WERI-Rb-1 (cell line): Measurements from ENCODE around the gene CSF1R.

Experiments used
- DNase-seq: peaks from one replicate; pipeline ENCODE4 v3.0.0-alpha.2; 2020
- H3K27ac ChIP-seq: fragments of 250-450 bp; sonication (Bioruptor Pico); 2 replicates; pipeline ENCODE4 v1.5.1; 2020; ENCODE audit warnings: mild to moderate bottlenecking, moderate library complexity
- H3K27me3 ChIP-seq: fragments of 250-450 bp; sonication (Bioruptor Pico); 2 replicates; pipeline ENCODE4 v1.5.1; 2021; ENCODE audit warnings: mild to moderate bottlenecking, low read depth, moderate library complexity; ENCODE audit not compliant: insufficient read depth, severe bottlenecking
- H3K36me3 ChIP-seq: fragments of 250-450 bp; sonication (Bioruptor Pico); 2 replicates; pipeline ENCODE4 v1.5.1; 2020; ENCODE audit warnings: mild to moderate bottlenecking, moderate library complexity
- H3K4me3 ChIP-seq: 2 replicates; pipeline ENCODE4 v1.5.1; 2011; ENCODE audit warnings: low read depth, mild to moderate bottlenecking, control low read depth, low read length
- H3K9me3 ChIP-seq: fragments of 250-450 bp; sonication (Bioruptor Pico); 2 replicates; pipeline ENCODE4 v1.5.1; 2021; ENCODE audit warnings: mild to moderate bottlenecking, moderate library complexity; ENCODE audit not compliant: severe bottlenecking
- TF ChIP-seq, protein P1 (sequence below): IDR thresholded peaks from 2 replicates; pipeline ENCODE4 v1.5.1; 2011; ENCODE audit warnings: low read depth, mild to moderate bottlenecking, control low read depth, inconsistent platforms, low read length

The CSF1R gene

DNA sequence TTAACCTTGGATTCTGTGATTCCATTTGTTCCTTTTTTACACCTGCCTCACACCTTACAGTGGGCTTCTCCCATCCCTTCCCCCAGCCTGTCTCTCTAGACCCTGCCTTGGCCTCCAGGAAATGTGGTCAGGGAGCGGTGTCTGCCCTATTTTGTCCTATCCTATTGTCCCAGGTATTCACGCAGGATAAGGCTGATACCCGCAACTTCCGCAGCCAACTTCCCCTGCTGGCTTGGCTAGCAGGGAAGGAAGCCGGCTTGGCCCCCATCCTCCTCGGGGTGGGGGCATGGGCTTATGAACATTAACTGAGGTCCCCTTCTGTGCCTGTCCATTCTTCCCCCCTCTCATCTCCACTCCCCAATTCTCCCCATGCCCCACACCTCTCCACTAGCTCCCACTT lies 3.5 kb downstream of the CSF1R start:
- Histone ChIP-seq H3K4me3 (no peak overlapping the region), H3K27ac (no peak overlapping the region), H3K27me3 (no peaks in the 10 kb centered on the region), H3K9me3 (no peaks in the 10 kb centered on the region), H3K36me3 (no peaks in the 10 kb centered on the region)
- TF ChIP-seq, protein P1, sequence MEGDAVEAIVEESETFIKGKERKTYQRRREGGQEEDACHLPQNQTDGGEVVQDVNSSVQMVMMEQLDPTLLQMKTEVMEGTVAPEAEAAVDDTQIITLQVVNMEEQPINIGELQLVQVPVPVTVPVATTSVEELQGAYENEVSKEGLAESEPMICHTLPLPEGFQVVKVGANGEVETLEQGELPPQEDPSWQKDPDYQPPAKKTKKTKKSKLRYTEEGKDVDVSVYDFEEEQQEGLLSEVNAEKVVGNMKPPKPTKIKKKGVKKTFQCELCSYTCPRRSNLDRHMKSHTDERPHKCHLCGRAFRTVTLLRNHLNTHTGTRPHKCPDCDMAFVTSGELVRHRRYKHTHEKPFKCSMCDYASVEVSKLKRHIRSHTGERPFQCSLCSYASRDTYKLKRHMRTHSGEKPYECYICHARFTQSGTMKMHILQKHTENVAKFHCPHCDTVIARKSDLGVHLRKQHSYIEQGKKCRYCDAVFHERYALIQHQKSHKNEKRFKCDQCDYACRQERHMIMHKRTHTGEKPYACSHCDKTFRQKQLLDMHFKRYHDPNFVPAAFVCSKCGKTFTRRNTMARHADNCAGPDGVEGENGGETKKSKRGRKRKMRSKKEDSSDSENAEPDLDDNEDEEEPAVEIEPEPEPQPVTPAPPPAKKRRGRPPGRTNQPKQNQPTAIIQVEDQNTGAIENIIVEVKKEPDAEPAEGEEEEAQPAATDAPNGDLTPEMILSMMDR: no peak
- no peak for DNase-seq

DNA sequence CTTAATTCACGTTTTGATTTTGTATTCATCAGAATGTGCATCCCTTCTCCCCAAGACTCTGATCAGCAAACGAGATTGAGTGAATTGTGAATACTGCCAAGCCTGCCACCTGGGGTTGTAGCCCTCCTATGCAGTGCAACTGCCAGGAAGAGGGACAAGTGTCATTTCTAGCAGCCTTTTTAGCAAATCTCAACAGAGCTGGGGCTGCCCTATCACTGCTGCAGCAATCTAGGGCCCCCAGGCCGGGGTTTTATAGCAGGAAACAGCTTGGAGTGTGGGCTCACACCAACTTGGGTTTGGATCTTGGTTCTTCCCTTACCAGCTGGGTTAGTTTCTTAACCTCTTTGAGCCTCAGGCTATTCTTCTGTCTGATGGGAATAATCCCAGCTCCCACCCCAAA lies 4.0 kb downstream of the CSF1R start:
- no peak overlapping the region for H3K27ac ChIP-seq
- TF ChIP-seq, protein P1: no peak
- H3K27me3 ChIP-seq: no peaks in the 10 kb centered on the region
- H3K9me3 ChIP-seq: no peaks in the 10 kb centered on the region
- no peak for DNase-seq
- no peaks in the 10 kb centered on the region for H3K36me3 ChIP-seq
- no peak overlapping the region for H3K4me3 ChIP-seq

DNA sequence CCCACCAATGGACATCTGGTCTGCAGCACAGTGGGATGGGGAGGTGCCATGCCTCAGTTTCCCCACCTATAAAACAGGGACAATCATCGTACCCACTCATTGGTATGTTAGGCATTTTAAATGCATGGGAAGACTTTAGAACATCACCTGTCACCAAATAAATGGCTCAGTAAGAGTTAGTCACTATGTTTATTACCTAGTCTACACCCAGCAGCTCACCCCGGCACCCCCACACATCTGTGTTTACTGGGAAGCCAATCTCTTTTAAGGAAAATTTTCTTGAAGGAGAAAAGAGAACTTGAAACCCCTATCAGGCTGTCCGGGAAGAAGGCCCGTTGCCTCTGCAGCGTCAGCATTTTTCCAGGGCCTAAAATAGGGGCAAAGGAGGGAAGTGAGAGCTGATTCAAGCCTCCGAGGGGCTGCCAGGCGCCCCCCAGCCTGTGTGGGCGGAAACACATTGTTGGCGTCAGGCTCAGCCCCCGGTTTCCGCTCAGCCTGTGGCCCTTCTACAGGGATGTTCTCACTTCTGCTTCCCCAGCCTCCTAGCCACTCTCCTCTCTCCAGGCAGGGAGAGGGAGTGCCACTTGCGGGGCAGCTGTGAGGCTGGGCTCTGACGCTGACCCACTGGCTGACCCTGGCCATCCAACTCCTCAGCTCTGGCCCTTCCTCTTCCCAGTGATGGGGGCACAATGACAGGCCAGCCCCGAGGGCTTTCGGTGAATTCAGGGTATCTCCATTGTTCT lies 4.6 kb downstream of the CSF1R start:
- Histone ChIP-seq H3K9me3 (no peaks in the 10 kb centered on the region), H3K36me3 (no peaks in the 10 kb centered on the region), H3K27ac (no peak overlapping the region), H3K4me3 (no peak overlapping the region), H3K27me3 (no peaks in the 10 kb centered on the region)
- DNase-seq: no peak
- TF ChIP-seq, protein P1: no peak

DNA sequence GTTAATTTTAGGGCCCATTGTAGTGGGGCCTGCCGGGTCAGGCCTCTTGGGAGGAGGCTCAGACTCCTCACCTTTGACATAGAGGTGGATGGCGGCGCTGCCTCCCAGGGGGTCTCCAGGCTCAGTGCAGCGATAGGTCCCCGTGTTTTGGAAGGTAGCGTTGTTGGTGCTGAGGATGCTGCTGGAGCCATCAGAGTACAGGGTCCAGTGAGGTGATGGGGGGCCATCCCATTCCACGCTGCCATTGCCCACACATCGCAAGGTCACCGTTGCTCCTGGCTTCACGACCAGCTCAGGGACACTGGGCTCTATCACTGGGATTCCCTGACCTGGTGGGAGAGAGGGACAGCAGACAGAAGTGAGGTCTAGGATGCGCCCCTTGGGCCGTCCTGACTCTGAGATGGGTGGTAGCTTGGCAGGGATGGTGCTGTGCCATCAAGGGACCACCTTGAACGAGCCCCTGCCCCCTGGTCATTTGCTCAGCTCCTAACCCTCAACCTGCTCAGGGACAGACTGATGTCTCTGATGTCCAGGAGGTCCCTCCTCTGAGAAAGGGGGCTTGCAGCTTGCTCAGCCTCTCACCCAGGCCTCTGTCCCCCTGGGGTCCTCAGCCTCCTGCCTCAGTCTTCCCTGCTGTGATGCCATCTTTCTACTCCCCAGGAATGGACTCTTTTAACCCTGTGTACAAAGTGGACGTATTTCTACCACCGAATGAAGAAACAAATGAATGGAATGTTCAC lies 5.5 kb downstream of the CSF1R start:
- TF ChIP-seq, protein P1: no peak
- Histone ChIP-seq H3K27me3 (no peaks in the 10 kb centered on the region), H3K36me3 (no peaks in the 10 kb centered on the region), H3K9me3 (no peaks in the 10 kb centered on the region), H3K27ac (no peak overlapping the region), H3K4me3 (no peak overlapping the region)
- no peak for DNase-seq

DNA sequence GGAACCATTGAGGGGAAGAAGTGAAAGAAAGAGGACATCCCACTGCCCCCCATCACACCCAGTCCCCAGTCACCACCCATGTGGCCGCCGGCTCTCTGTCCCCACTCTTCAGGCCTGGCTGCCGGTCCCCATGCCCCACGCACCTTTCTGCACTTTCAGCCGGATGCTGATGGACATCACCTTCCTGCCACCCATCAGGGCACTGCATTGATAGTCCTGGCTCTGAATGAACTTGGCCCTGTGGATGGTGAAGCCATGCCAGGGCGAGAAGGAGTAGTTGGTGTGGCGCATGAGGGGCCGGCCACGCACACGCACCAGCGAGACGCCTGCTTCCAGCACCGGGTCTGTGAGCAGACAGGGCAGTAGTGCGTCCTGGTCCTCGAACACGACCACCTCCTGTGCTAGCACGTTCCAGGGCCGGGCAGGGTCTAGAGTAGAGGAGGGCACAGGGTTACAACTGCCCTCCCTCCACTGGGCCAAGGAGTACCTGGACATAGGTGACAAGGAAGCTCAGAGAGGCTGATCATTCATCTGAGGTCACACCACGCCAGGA lies 6.4 kb downstream of the CSF1R start:
- H3K9me3 ChIP-seq: no peaks in the 10 kb centered on the region
- no peak overlapping the region for H3K4me3 ChIP-seq
- TF ChIP-seq, protein P1: no peak
- no peaks in the 10 kb centered on the region for H3K27me3 ChIP-seq
- H3K27ac ChIP-seq: no peak overlapping the region
- no peak for DNase-seq
- H3K36me3 ChIP-seq: no peaks in the 10 kb centered on the region
